ENCODE measurements around the gene ADARB2.
"Not testable (repeated sequence)": the region's sequence is repeated elsewhere in the genome, so short reads cannot be mapped to it uniquely, and the experiment has no call there.

ADARB2 gene

GRCh38 chr10:1414893-1415292 lies 322.4 kb downstream of the ADARB2 start:
- no peak for DNase-seq

GRCh38 chr10:1414346-1414745 lies 323.0 kb downstream of the ADARB2 start:
- DNase-seq: not testable (repeated sequence)

- no peak for DNase-seq
Measured at GRCh38 chr10:1413823-1414222, 323.5 kb downstream of the ADARB2 start.

- DNase-seq: no peak
Measured at GRCh38 chr10:1413256-1413655, 324.1 kb downstream of the ADARB2 start.

GRCh38 chr10:1412531-1413189 lies 324.7 kb downstream of the ADARB2 start:
- no peak for DNase-seq

- no peak for DNase-seq
Measured at GRCh38 chr10:1411956-1412355, 325.4 kb downstream of the ADARB2 start.

GRCh38 chr10:1411451-1411850 lies 325.9 kb downstream of the ADARB2 start:
- DNase-seq: no peak

GRCh38 chr10:1410469-1411395 lies 326.6 kb downstream of the ADARB2 start:
- DNase-seq: no peak

GRCh38 chr10:1410032-1410431 lies 327.3 kb downstream of the ADARB2 start:
- DNase-seq: no peak

- DNase-seq: no peak
Measured at GRCh38 chr10:1409392-1409791, 327.9 kb downstream of the ADARB2 start.

GRCh38 chr10:1408651-1409367 lies 328.5 kb downstream of the ADARB2 start:
- DNase-seq: no peak

GRCh38 chr10:1406967-1407945 lies 330.1 kb downstream of the ADARB2 start:
- no peak for DNase-seq

GRCh38 chr10:1406132-1406966 lies 331.0 kb downstream of the ADARB2 start:
- DNase-seq: no peak

GRCh38 chr10:1404323-1405260 lies 332.7 kb downstream of the ADARB2 start:
- no peak for DNase-seq

- no peak for DNase-seq
Measured at GRCh38 chr10:1403508-1404322, 333.6 kb downstream of the ADARB2 start.

- DNase-seq: no peak
Measured at GRCh38 chr10:1402816-1403507, 334.4 kb downstream of the ADARB2 start.

GRCh38 chr10:1402016-1402770 lies 335.1 kb downstream of the ADARB2 start:
- DNase-seq: no peak

Measured in DMS53 (cell line).